Kidney epithelial cell (primary cell): ENCODE data around the gene SUPT4H1. TPM values are rescaled to one million over a fixed set of nuclear protein-coding genes. Genes with fewer than 3 reads are reported as not detected.

ENCODE experiments used
- DNase-seq: peaks from one replicate; pipeline ENCODE4 v3.0.0-alpha.2; 2010; ENCODE audit warnings: low read depth
- H3K27me3 ChIP-seq: 2 replicates; pipeline ENCODE4 v1.6.0; 2011; ENCODE audit warnings: low read length; ENCODE audit not compliant: control insufficient read depth, insufficient read depth
- H3K36me3 ChIP-seq: 2 replicates; pipeline ENCODE4 v1.5.1; 2011; ENCODE audit warnings: low read length; ENCODE audit not compliant: control insufficient read depth, insufficient read depth
- H3K4me3 ChIP-seq: 2 replicates; pipeline ENCODE4 v1.5.1; 2011; ENCODE audit warnings: low read depth, mild to moderate bottlenecking, control low read depth, low read length
- CTCF ChIP-seq: IDR thresholded peaks from 2 replicates; pipeline ENCODE4 v1.5.1; 2011; ENCODE audit warnings: mild to moderate bottlenecking, moderate library complexity, low read length, control low read depth, inconsistent platforms; ENCODE audit not compliant: insufficient read depth, poor library complexity, severe bottlenecking
- total RNA-seq: library from RNA; depleted of rRNA; stranded (reverse); fragments of >200 nt; gene quantifications from 2 replicates; pipeline ENCODE4 v1.2.3, GENCODE V29; 2015

The SUPT4H1 gene
- total RNA-seq, 1 donor from 2014 or later = 52.0 TPM

- Histone ChIP-seq H3K36me3 (no peaks in the 10 kb centered on the region), H3K27me3 (peaks cover 31% of the 10 kb centered on the region), H3K4me3 (peak overlapping the region; percentile 59)
- DNase-seq = no peak
- TF ChIP-seq CTCF = no peak
These were observed 28.5 kb downstream of the SUPT4H1 start for GRCh38 chr17:58323366-58324055.

GRCh38 chr17:58322581-58323185 lies 29.3 kb downstream of the SUPT4H1 start:
- H3K4me3 ChIP-seq = no peak overlapping the region
- H3K27me3 ChIP-seq = peaks cover 23% of the 10 kb centered on the region
- DNase-seq = no peak
- no peak for TF ChIP-seq CTCF
- H3K36me3 ChIP-seq = no peaks in the 10 kb centered on the region

GRCh38 chr17:58321571-58322525 lies 30.2 kb downstream of the SUPT4H1 start:
- no peak for DNase-seq
- TF ChIP-seq CTCF = no peak
- H3K27me3 ChIP-seq = peaks cover 18% of the 10 kb centered on the region
- H3K36me3 ChIP-seq = no peaks in the 10 kb centered on the region
- no peak overlapping the region for H3K4me3 ChIP-seq

- H3K36me3 ChIP-seq = no peaks in the 10 kb centered on the region
- no peak for DNase-seq
- H3K27me3 ChIP-seq = peaks cover 18% of the 10 kb centered on the region
- no peak for TF ChIP-seq CTCF
- no peak overlapping the region for H3K4me3 ChIP-seq
These were observed 31.3 kb downstream of the SUPT4H1 start for GRCh38 chr17:58320570-58321323.

- H3K4me3 ChIP-seq = no peak overlapping the region
- no peak for DNase-seq
- H3K27me3 ChIP-seq = peaks cover 15% of the 10 kb centered on the region
- no peak for TF ChIP-seq CTCF
- H3K36me3 ChIP-seq = no peaks in the 10 kb centered on the region
These were observed 31.8 kb downstream of the SUPT4H1 start for GRCh38 chr17:58320163-58320558.
